T follicular helper cell (primary cell): Measurements from ENCODE around the gene SLC25A30.
"Not testable (repeated sequence)": the region's sequence is repeated elsewhere in the genome, so short reads cannot be mapped to it uniquely, and the experiment has no call there.

Experiments used
- DNase-seq: peaks from one replicate; pipeline ENCODE4 v3.0.0-alpha.2; 2020; ENCODE audit warnings: low read depth

The SLC25A30 gene

GRCh38 chr13:45432737-45433380, 14.7 kb upstream of the SLC25A30 start:
- no peak for DNase-seq

- DNase-seq = not testable (repeated sequence)
These were observed 8.1 kb upstream of the SLC25A30 start for GRCh38 chr13:45426056-45426841.

- DNase-seq = no peak
These were observed 4.6 kb upstream of the SLC25A30 start for GRCh38 chr13:45422731-45423292.

GRCh38 chr13:45419945-45420344, 1.8 kb upstream of the SLC25A30 start:
- DNase-seq = no peak

- DNase-seq = not testable (repeated sequence)
These were observed 1.2 kb upstream of the SLC25A30 start for GRCh38 chr13:45419389-45419788.

GRCh38 chr13:45416516-45417128, 1.6 kb downstream of the SLC25A30 start:
- no peak for DNase-seq

- DNase-seq = no peak
These were observed 3.1 kb downstream of the SLC25A30 start for GRCh38 chr13:45415112-45415511.

GRCh38 chr13:45413826-45414307, 4.3 kb downstream of the SLC25A30 start:
- DNase-seq = no peak

- no peak for DNase-seq
These were observed 5.7 kb downstream of the SLC25A30 start for GRCh38 chr13:45412274-45413049.

GRCh38 chr13:45411631-45412030, 6.5 kb downstream of the SLC25A30 start:
- DNase-seq = no peak

- DNase-seq = no peak
These were observed 7.0 kb downstream of the SLC25A30 start for GRCh38 chr13:45411221-45411620.

- DNase-seq = no peak
These were observed 7.7 kb downstream of the SLC25A30 start for GRCh38 chr13:45410466-45410865.

- no peak for DNase-seq
These were observed 8.2 kb downstream of the SLC25A30 start for GRCh38 chr13:45410001-45410400.

GRCh38 chr13:45406421-45406820, 11.8 kb downstream of the SLC25A30 start:
- no peak for DNase-seq

- no peak for DNase-seq
These were observed 15.1 kb downstream of the SLC25A30 start for GRCh38 chr13:45403081-45403480.

- no peak for DNase-seq
These were observed 15.5 kb downstream of the SLC25A30 start for GRCh38 chr13:45402641-45403040.

- DNase-seq = no peak
These were observed 16.9 kb downstream of the SLC25A30 start for GRCh38 chr13:45401314-45401713.

- no peak for DNase-seq
These were observed 19.3 kb downstream of the SLC25A30 start for GRCh38 chr13:45398877-45399276.

GRCh38 chr13:45396533-45397095, 21.6 kb downstream of the SLC25A30 start:
- no peak for DNase-seq

- no peak for DNase-seq
These were observed 24.1 kb downstream of the SLC25A30 start for GRCh38 chr13:45393941-45394570.

GRCh38 chr13:45392811-45393210, 25.4 kb downstream of the SLC25A30 start:
- no peak for DNase-seq
